ENCODE measurements around the gene SIRT5. TPM values are rescaled to one million over a fixed set of nuclear protein-coding genes. Genes with fewer than 3 reads are reported as not detected.

Gene SIRT5
- polyA plus RNA-seq, 3 donors = 3.3 to 5.0 (median 3.4) TPM

- Histone ChIP-seq H3K36me3 (replicated peaks in 1 of 2; ENCODE audit: control insufficient read depth in 1 of 2, insufficient read depth in 2 of 2, low read length in 2 of 2) (no peaks in the 10 kb centered on the region), H4K20me1 (ENCODE audit: insufficient read depth, low read length) (no peaks in the 10 kb centered on the region), H3K9me3 (replicated peaks in 1 of 2; ENCODE audit: control insufficient read depth in 1 of 2, insufficient read depth in 1 of 2, low read length in 2 of 2) (no peaks in the 10 kb centered on the region), H3K4me2 (replicated peaks; ENCODE audit: extremely low read depth, low read length, poor library complexity, severe bottlenecking) (no peak overlapping the region), H3K4me3 (replicated peaks in 1 of 3; ENCODE audit: low read depth in 2 of 3, low read length in 3 of 3) (no peak overlapping the region), H3K4me1 (ENCODE audit: control insufficient read depth in 1 of 2, insufficient read depth in 2 of 2, low read length in 2 of 2) (peaks cover 15 to 16% of the 10 kb centered on the region in 2 donors), H2AFZ (ENCODE audit: insufficient read depth, low read depth, low read length, poor library complexity, severe bottlenecking) (no peak overlapping the region), H3K27ac (ENCODE audit: low read depth in 1 of 2, low read length in 2 of 2) (no peak overlapping the region), H3K79me2 (ENCODE audit: insufficient read depth, low read length) (no peaks in the 10 kb centered on the region), H3K27me3 (ENCODE audit: control insufficient read depth in 2 of 2, insufficient read depth in 2 of 2, low read length in 2 of 2) (no peaks in the 10 kb centered on the region), H3K9ac (ENCODE audit: insufficient read depth, low read length, poor library complexity, severe bottlenecking) (no peak overlapping the region)
- Mint-ChIP-seq H3K36me3 (no peaks in the 10 kb centered on the region), H3K9me3 (peaks cover 0 to 1% (median 0%) of the 10 kb centered on the region in 7 donors), H3K27ac (no peak overlapping the region), H3K4me3 (no peak overlapping the region), H3K27me3 (ENCODE audit: low read depth in 3 of 3) (peaks cover 0 to 5% (median 0%) of the 10 kb centered on the region in 3 donors), H3K4me1 (peaks cover 18% of the 10 kb centered on the region)
- TF ChIP-seq CTCF (IDR thresholded peaks at IDR 0.05) = no peak
- intact Hi-C loops (cut with micrococcal nuclease) = no loop called here
- WGBS (ENCODE audit: insufficient coverage) = no CpG with 5 or more reads among the region's 2 CpGs
- no peak for DNase-seq
Observed at GRCh38 chr6:13560651-13561044, 13.8 kb upstream of the SIRT5 start.

GRCh38 chr6:13561624-13562267 is 12.7 kb upstream of the SIRT5 start:
- Mint-ChIP-seq H3K9me3 (peaks cover 0 to 1% (median 0%) of the 10 kb centered on the region in 7 donors), H3K4me3 (peak overlapping the region in 1 of 2 donors; percentile 61), H3K27me3 (ENCODE audit: low read depth in 3 of 3) (peaks cover 0 to 5% (median 0%) of the 10 kb centered on the region in 3 donors), H3K27ac (peak overlapping the region; percentile 56 to 79 (median 75)), H3K4me1 (peaks cover 18% of the 10 kb centered on the region), H3K36me3 (no peaks in the 10 kb centered on the region)
- DNase-seq = peak; percentile 27 to 52 (median 47)
- H3K9me3 ChIP-seq (replicated peaks in 1 of 2; ENCODE audit: control insufficient read depth in 1 of 2, insufficient read depth in 1 of 2, low read length in 2 of 2) = no peaks in the 10 kb centered on the region
- no peak overlapping the region for H3K27ac ChIP-seq (ENCODE audit: low read depth in 1 of 2, low read length in 2 of 2)
- peaks cover 15 to 16% of the 10 kb centered on the region in 2 donors for H3K4me1 ChIP-seq (ENCODE audit: control insufficient read depth in 1 of 2, insufficient read depth in 2 of 2, low read length in 2 of 2)
- H3K79me2 ChIP-seq (ENCODE audit: insufficient read depth, low read length) = no peaks in the 10 kb centered on the region
- H2AFZ ChIP-seq (ENCODE audit: insufficient read depth, low read depth, low read length, poor library complexity, severe bottlenecking) = peak overlapping the region; percentile 9
- no peak overlapping the region for H3K9ac ChIP-seq (ENCODE audit: insufficient read depth, low read length, poor library complexity, severe bottlenecking)
- H3K4me3 ChIP-seq (replicated peaks in 1 of 3; ENCODE audit: low read depth in 2 of 3, low read length in 3 of 3) = no peak overlapping the region
- WGBS (ENCODE audit: insufficient coverage) = 5% methylated on average over 6 of the region's 10 CpGs
- intact Hi-C loops (cut with micrococcal nuclease) = no loop called here
- no peak for TF ChIP-seq CTCF (IDR thresholded peaks at IDR 0.05)
- H4K20me1 ChIP-seq (ENCODE audit: insufficient read depth, low read length) = no peaks in the 10 kb centered on the region
- peak overlapping the region; percentile 6 for H3K4me2 ChIP-seq (replicated peaks; ENCODE audit: extremely low read depth, low read length, poor library complexity, severe bottlenecking)
- no peaks in the 10 kb centered on the region for H3K27me3 ChIP-seq (ENCODE audit: control insufficient read depth in 2 of 2, insufficient read depth in 2 of 2, low read length in 2 of 2)
- H3K36me3 ChIP-seq (replicated peaks in 1 of 2; ENCODE audit: control insufficient read depth in 1 of 2, insufficient read depth in 2 of 2, low read length in 2 of 2) = no peaks in the 10 kb centered on the region
